Stomach (tissue), 4 donors: ENCODE results near the gene ST8SIA1.

ENCODE experiments used
- EP300 ChIP-seq: sonication (generic); formaldehyde crosslinking; IDR thresholded peaks from one replicate; pipeline ENCODE4 v1.6.1; 2017; ENCODE audit warnings: antibody characterized with exemption
- POLR2A ChIP-seq, 4 donors: fragments of 450-650 bp; IDR thresholded peaks; one replicate each; pipeline ENCODE4 v1.6.1; 2016; ENCODE audit warnings: antibody characterized with exemption in 4 of 4, control low read depth in 2 of 4, mild to moderate bottlenecking in 1 of 4, moderate library complexity in 1 of 4
- POLR2AphosphoS5 ChIP-seq, 3 donors: sonication (generic); formaldehyde crosslinking; IDR thresholded peaks; one replicate each; pipeline ENCODE4 v1.6.1; 2016; ENCODE audit warnings: antibody characterized with exemption in 3 of 3
- TF ChIP-seq, protein P1 (sequence below), 7 experiments: fragments of 450-650 bp in 4 of 7; fragments of 200-600 bp in 3 of 7; sonication (generic) in 3 of 7; IDR thresholded peaks; one replicate each; pipeline ENCODE4 v1.5.1; 2016 to 2019; ENCODE audit warnings: antibody characterized with exemption in 7 of 7, control low read depth in 2 of 7, mild to moderate bottlenecking in 1 of 7

GRCh38 chr12:22287776-22288621, 46.5 kb downstream of the ST8SIA1 start:
- TF ChIP-seq, protein P1, sequence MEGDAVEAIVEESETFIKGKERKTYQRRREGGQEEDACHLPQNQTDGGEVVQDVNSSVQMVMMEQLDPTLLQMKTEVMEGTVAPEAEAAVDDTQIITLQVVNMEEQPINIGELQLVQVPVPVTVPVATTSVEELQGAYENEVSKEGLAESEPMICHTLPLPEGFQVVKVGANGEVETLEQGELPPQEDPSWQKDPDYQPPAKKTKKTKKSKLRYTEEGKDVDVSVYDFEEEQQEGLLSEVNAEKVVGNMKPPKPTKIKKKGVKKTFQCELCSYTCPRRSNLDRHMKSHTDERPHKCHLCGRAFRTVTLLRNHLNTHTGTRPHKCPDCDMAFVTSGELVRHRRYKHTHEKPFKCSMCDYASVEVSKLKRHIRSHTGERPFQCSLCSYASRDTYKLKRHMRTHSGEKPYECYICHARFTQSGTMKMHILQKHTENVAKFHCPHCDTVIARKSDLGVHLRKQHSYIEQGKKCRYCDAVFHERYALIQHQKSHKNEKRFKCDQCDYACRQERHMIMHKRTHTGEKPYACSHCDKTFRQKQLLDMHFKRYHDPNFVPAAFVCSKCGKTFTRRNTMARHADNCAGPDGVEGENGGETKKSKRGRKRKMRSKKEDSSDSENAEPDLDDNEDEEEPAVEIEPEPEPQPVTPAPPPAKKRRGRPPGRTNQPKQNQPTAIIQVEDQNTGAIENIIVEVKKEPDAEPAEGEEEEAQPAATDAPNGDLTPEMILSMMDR (IDR thresholded peaks at IDR 0.05): no peak
- TF ChIP-seq POLR2A (IDR thresholded peaks at IDR 0.05) (no peak), EP300 (no peak), POLR2AphosphoS5 (IDR thresholded peaks at IDR 0.05) (no peak)
